Adrenal gland (tissue), 12 donors: Measurements from ENCODE around the gene ZDHHC14. TPM values are rescaled to one million over a fixed set of nuclear protein-coding genes. Genes with fewer than 3 reads are reported as not detected.
"Not testable (repeated sequence)": the region's sequence is repeated elsewhere in the genome, so short reads cannot be mapped to it uniquely, and the experiment has no call there.

Experiments
- DNase-seq, 7 donors: peaks; one replicate each; pipeline ENCODE4 v3.0.0-alpha.2; 2019 to 2020
- H3K27ac ChIP-seq, 5 donors: fragments of 200-600 bp; sonication (generic) in 4 of 5; 1 replicate in 3 of 5; 2 replicates in 2 of 5; pipeline versions ENCODE4 v1.5.1 to v1.8.0; 2016 to 2020; ENCODE audit warnings: mild to moderate bottlenecking in 1 of 5
- H3K27me3 ChIP-seq: fragments of 200-600 bp; 2 replicates; pipeline ENCODE4 v1.8.0; 2021
- H3K36me3 ChIP-seq, 2 donors: fragments of 200-600 bp; replicated peaks in 1 of 2; 1 replicate in 1 of 2; 2 replicates in 1 of 2; pipeline versions ENCODE4 v1.5.1 to v1.8.0; 2018 to 2022
- H3K4me1 ChIP-seq, 2 donors: fragments of 200-600 bp; replicated peaks in 1 of 2; 1 replicate in 1 of 2; 2 replicates in 1 of 2; pipeline versions ENCODE4 v1.5.1 to v1.8.0; 2018 to 2021
- H3K4me3 ChIP-seq, 4 donors: fragments of 200-600 bp; sonication (generic) in 3 of 4; one replicate each; pipeline ENCODE4 v1.5.1; 2016 to 2018
- H3K9me3 ChIP-seq, 3 donors: fragments of 200-600 bp; sonication (generic) in 1 of 3; replicated peaks in 1 of 3; 1 replicate in 2 of 3; 2 replicates in 1 of 3; pipeline versions ENCODE4 v1.5.1 to v1.8.0; 2016 to 2021
- POLR2A ChIP-seq, 2 donors: fragments of 450-650 bp; IDR thresholded peaks; one replicate each; pipeline ENCODE4 v1.6.1; 2017; ENCODE audit warnings: antibody characterized with exemption in 2 of 2, mild to moderate bottlenecking in 2 of 2, moderate library complexity in 1 of 2
- WGBS, 4 donors: extraction: QIAGEN DNeasy Blood & Tissue Kit in 2 of 4; methylation state at CpG; one replicate each; pipeline versions ENCODE4 v1.1.5 to v1.1.7; 2013 to 2017; 5-methylcytosine and 5-hydroxymethylcytosine counted together
- intact Hi-C, 2 donors: fragments of 100-400 bp; cut with DNase I; formaldehyde crosslinking; loops; one replicate each; pipeline versions ENCODE4 v1.14.1 to v1.15.0; 2022 to 2023
- polyA plus RNA-seq, 3 donors: library from polyadenylated mRNA; stranded (reverse); fragments of 200-250 nt in 2 of 3; fragments of 350-450 nt in 1 of 3; fragmentation: Illumina TruSeq in 1 of 3; extraction: RNeasy Lipid Tissue Mini Kit (QIAGEN cat#74804) in 1 of 3; gene quantifications; one replicate each; pipeline ENCODE4 v1.2.3, GENCODE V29; 2013 to 2014
- total RNA-seq, 9 donors: library from RNA; depleted of rRNA in 4 of 9; stranded (reverse); fragments of >200 nt in 4 of 9; fragments of 120-200 nt in 1 of 9; fragmentation: NEBNext Ultra II Directional in 1 of 9; extraction: Animal tissue kit (Norgen Biotek cat#: 25700) in 1 of 9; gene quantifications; one replicate each; pipeline versions ENCODE4 v1.1.0 to v1.2.4, GENCODE V29; 2013 to 2023
- TF ChIP-seq, protein P1 (sequence below), 6 experiments: fragments of 450-650 bp in 4 of 6; fragments of 200-600 bp in 2 of 6; sonication (generic) in 1 of 6; IDR thresholded peaks; 1 replicate in 5 of 6; 2 replicates in 1 of 6; pipeline versions ENCODE4 v1.5.1 to v1.8.0; 2016 to 2021; ENCODE audit warnings: antibody characterized with exemption in 6 of 6, mild to moderate bottlenecking in 2 of 6, moderate library complexity in 1 of 6
- donor health status: healthy with polysubstance abuse.
- donor health status: Bipolar disorder and iron deficiency.
- donor health status: DM: yes; HTN: yes; CAD: no.
- donor health status: DM: no; HTN: no; CAD: no.
- donor health status: DM: no; HTN: no; CAD: no.
- donor health status: DM: yes; HTN: yes; CAD: no.

The ZDHHC14 gene
- total and polyA plus RNA-seq, 12 donors, result 3.8 to 14.3 (median 8.8) TPM

DNA sequence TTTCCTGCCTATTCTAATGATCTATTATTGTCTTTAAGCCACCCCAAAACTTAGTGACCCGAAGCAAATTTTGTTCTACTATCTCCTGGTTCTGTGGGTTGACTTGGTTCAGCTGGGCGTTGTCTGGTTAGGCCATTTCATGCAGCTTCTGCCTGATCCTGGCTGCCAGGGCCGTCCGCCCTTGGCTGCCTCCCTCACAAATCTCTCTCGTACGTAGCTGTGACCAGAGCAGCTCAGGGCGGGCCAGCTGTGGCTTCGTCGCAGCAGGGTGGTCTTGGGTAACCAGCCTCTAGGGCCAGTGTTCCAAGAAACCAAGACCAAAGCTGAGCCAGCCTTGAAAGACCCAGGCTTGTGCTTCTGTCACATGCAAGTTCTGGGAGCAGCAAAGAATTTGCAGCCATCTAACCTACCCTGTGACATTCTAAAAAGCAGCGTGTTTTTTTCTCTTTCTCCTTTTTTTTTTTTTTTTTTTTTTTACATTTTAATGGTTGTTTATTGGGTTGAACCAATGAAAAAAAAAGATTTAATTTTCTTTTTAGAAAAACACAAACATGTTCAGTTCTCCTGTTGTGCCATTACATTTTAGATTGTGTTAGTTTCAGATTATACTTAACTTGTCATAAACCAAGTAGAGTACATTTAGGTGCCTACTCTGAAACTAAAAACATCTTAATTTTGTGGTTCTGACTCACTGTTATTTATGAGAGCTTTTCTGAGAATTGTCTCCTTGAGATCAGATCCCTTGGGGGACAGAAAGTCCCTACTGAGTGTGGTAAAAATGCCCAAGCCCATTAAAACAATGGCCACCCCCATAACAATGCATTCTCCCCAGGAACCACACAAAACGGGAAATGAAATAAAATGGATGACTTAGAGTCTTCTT, 83.9 kb downstream of the ZDHHC14 start:
- Histone ChIP-seq H3K36me3 (no peaks in the 10 kb centered on the region), H3K27ac (no peak overlapping the region), H3K4me1 (no peaks in the 10 kb centered on the region), H3K9me3 (no peaks in the 10 kb centered on the region), H3K27me3 (no peaks in the 10 kb centered on the region), H3K4me3 (no peak overlapping the region)
- WGBS, 4 donors, result 90 to 96% (median 92%) methylated on average over 9 to 11 of the region's 11 CpGs
- no peak for DNase-seq
- intact Hi-C loops, result no loop called here
- TF ChIP-seq, protein P1, sequence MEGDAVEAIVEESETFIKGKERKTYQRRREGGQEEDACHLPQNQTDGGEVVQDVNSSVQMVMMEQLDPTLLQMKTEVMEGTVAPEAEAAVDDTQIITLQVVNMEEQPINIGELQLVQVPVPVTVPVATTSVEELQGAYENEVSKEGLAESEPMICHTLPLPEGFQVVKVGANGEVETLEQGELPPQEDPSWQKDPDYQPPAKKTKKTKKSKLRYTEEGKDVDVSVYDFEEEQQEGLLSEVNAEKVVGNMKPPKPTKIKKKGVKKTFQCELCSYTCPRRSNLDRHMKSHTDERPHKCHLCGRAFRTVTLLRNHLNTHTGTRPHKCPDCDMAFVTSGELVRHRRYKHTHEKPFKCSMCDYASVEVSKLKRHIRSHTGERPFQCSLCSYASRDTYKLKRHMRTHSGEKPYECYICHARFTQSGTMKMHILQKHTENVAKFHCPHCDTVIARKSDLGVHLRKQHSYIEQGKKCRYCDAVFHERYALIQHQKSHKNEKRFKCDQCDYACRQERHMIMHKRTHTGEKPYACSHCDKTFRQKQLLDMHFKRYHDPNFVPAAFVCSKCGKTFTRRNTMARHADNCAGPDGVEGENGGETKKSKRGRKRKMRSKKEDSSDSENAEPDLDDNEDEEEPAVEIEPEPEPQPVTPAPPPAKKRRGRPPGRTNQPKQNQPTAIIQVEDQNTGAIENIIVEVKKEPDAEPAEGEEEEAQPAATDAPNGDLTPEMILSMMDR (IDR thresholded peaks at IDR 0.05), result no peak
- TF ChIP-seq POLR2A (IDR thresholded peaks at IDR 0.05), result no peak

DNA sequence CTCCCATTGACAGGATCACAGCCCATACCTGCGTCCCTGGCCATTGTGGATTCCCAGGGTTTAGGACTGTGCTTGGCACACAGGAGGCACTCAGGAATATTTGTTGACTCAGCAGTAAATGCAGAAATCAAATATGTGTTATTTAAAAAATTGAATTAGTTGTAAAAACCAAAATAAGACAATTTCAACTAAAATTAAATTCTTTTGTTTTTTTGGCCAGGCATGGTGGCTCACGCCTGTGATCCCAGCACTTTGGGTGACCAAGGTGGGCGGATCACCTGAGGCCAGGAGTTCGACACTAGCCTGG, 85.3 kb downstream of the ZDHHC14 start:
- DNase-seq, result no peak
- Histone ChIP-seq H3K27me3 (no peaks in the 10 kb centered on the region), H3K36me3 (no peaks in the 10 kb centered on the region), H3K4me1 (no peaks in the 10 kb centered on the region), H3K9me3 (no peaks in the 10 kb centered on the region), H3K4me3 (no peak overlapping the region), H3K27ac (no peak overlapping the region)
- intact Hi-C loops, result no loop called here
- no peak for TF ChIP-seq POLR2A (IDR thresholded peaks at IDR 0.05)
- TF ChIP-seq, protein P1 (IDR thresholded peaks at IDR 0.05), result no peak
- 93 to 99% (median 96%) methylated on average over 4 of the region's 4 CpGs for whole genome bisulfite sequencing, 4 donors

DNA sequence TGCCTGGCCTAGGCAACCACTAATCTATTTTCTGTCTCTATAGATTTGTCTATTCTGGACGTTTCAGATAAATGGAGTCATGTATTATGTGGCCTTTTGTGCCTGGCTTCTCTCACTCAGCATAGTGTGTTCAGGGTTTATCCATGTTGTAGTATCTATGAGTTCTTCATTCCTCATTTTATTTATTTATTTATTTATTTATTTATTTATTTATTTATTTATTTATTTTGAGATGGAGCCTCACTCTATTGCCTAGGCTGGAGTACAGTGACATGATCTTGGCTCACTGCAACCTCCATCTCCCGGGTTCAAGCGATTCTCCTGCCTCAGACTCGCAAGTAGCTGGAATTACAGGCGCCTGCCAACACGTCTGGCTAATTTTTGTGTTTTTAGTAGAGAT, 86.3 kb downstream of the ZDHHC14 start:
- H3K4me3 ChIP-seq, H3K27me3 ChIP-seq, H3K36me3 ChIP-seq, H3K27ac ChIP-seq, intact Hi-C loops, H3K4me1 ChIP-seq, H3K9me3 ChIP-seq, DNase-seq: not testable (repeated sequence)
- 88 to 94% (median 92%) methylated on average over 6 of the region's 6 CpGs for WGBS, 4 donors

DNA sequence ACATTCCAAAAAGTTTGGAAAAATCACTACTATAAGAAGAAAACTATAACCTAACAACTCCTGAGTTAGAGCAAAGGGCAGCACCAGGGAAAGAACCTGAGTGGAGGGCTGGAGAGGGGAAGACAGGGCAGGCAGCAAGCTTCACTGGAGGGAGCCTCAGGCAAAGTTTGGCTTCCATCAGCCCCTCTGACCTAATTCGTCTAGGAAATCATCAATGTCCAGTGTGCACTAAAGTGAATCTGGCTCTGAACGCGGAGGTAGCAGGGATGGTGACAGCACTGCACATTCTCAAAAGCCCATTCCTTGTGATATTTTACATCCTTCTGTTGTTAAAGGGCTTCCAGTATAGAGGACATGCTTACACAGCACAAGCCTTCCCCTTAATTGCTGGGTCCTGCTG, 87.1 kb downstream of the ZDHHC14 start:
- DNase-seq, result no peak
- H3K27ac ChIP-seq, result no peak overlapping the region
- WGBS, 4 donors, result 75 to 90% (median 88%) methylated on average over 3 of the region's 3 CpGs
- TF ChIP-seq POLR2A (IDR thresholded peaks at IDR 0.05), result no peak
- intact Hi-C loops, result no loop called here
- no peaks in the 10 kb centered on the region for H3K4me1 ChIP-seq
- no peaks in the 10 kb centered on the region for H3K9me3 ChIP-seq
- H3K27me3 ChIP-seq, result no peaks in the 10 kb centered on the region
- no peak overlapping the region for H3K4me3 ChIP-seq
- no peaks in the 10 kb centered on the region for H3K36me3 ChIP-seq

DNA sequence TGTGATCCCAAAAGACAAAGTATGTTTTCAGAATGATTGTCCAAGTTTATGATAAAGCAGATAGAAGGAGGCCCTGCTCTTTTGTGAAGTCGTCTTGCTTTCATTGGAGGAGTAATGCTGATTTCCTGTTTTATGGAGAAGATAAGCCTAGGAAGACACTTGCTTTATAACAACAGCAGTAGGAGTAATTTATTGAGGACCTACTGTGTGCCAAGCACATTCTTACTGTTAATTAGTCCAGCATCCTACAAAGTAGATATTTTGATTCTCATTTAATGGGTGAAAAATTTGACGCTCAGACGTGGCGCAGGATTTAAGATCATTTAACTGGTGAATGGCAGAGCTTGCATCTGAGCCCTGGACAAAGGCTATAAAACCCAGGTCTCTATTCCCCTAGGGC, 87.6 kb downstream of the ZDHHC14 start:
- Histone ChIP-seq H3K36me3 (no peaks in the 10 kb centered on the region), H3K4me3 (no peak overlapping the region), H3K9me3 (no peaks in the 10 kb centered on the region), H3K27ac (no peak overlapping the region), H3K27me3 (no peaks in the 10 kb centered on the region), H3K4me1 (no peaks in the 10 kb centered on the region)
- intact Hi-C loops, result no loop called here
- 76 to 91% (median 80%) methylated on average over 4 of the region's 4 CpGs for WGBS, 4 donors
- TF ChIP-seq POLR2A (IDR thresholded peaks at IDR 0.05), result no peak
- TF ChIP-seq, protein P1 (IDR thresholded peaks at IDR 0.05), result no peak
- no peak for DNase-seq
